Measurements from ENCODE around the gene METTL16. TPM values are rescaled to one million over a fixed set of nuclear protein-coding genes. Genes with fewer than 3 reads are reported as not detected.
"Not testable (repeated sequence)": the region's sequence is repeated elsewhere in the genome, so short reads cannot be mapped to it uniquely, and the experiment has no call there.

Gene METTL16
- total RNA-seq, 1 donor from 2014 or later = 7.3 TPM

GRCh38 chr17:2452216-2452750 lies 59.4 kb downstream of the METTL16 start:
- no peak for DNase-seq (ENCODE audit: low read depth in 2 of 2)

GRCh38 chr17:2450016-2450650 lies 61.6 kb downstream of the METTL16 start:
- peak; percentile 51 to 80 for DNase-seq (ENCODE audit: low read depth in 2 of 2)

GRCh38 chr17:2449486-2449885 lies 62.2 kb downstream of the METTL16 start:
- no peak for DNase-seq (ENCODE audit: low read depth in 2 of 2)

- not testable (repeated sequence) for DNase-seq (ENCODE audit: low read depth in 2 of 2)
Measured at GRCh38 chr17:2447479-2447878, 64.2 kb downstream of the METTL16 start.

- DNase-seq (ENCODE audit: low read depth in 2 of 2) = no peak
Measured at GRCh38 chr17:2445638-2446037, 66.0 kb downstream of the METTL16 start.

- no peak for DNase-seq (ENCODE audit: low read depth in 2 of 2)
Measured at GRCh38 chr17:2444382-2444781, 67.3 kb downstream of the METTL16 start.

GRCh38 chr17:2442166-2442565 lies 69.5 kb downstream of the METTL16 start:
- no peak for DNase-seq (ENCODE audit: low read depth in 2 of 2)

- no peak for DNase-seq (ENCODE audit: low read depth in 2 of 2)
Measured at GRCh38 chr17:2440930-2441329, 70.8 kb downstream of the METTL16 start.

GRCh38 chr17:2439997-2440396 lies 71.7 kb downstream of the METTL16 start:
- DNase-seq (ENCODE audit: low read depth in 2 of 2) = not testable (repeated sequence)

GRCh38 chr17:2438823-2439222 lies 72.9 kb downstream of the METTL16 start:
- DNase-seq (ENCODE audit: low read depth in 2 of 2) = peak in 1 of 2 donors; percentile 47

GRCh38 chr17:2436316-2436905 lies 75.3 kb downstream of the METTL16 start:
- DNase-seq (ENCODE audit: low read depth in 2 of 2) = no peak

GRCh38 chr17:2435862-2436261 lies 75.8 kb downstream of the METTL16 start:
- DNase-seq (ENCODE audit: low read depth in 2 of 2) = no peak

GRCh38 chr17:2435181-2435741 lies 76.4 kb downstream of the METTL16 start:
- DNase-seq (ENCODE audit: low read depth in 2 of 2) = no peak

- peak in 1 of 2 donors; percentile 60 for DNase-seq (ENCODE audit: low read depth in 2 of 2)
Measured at GRCh38 chr17:2433696-2434095, 78.0 kb downstream of the METTL16 start.

GRCh38 chr17:2427910-2428309 lies 83.8 kb downstream of the METTL16 start:
- DNase-seq (ENCODE audit: low read depth in 2 of 2) = no peak

GRCh38 chr17:2427215-2427614 lies 84.5 kb downstream of the METTL16 start:
- DNase-seq (ENCODE audit: low read depth in 2 of 2) = no peak

- no peak for DNase-seq (ENCODE audit: low read depth in 2 of 2)
Measured at GRCh38 chr17:2423271-2423670, 88.4 kb downstream of the METTL16 start.

GRCh38 chr17:2421315-2422147 lies 90.2 kb downstream of the METTL16 start:
- DNase-seq (ENCODE audit: low read depth in 2 of 2) = peak; percentile 31 to 43

- no peak for DNase-seq (ENCODE audit: low read depth in 2 of 2)
Measured at GRCh38 chr17:2420176-2420575, 91.5 kb downstream of the METTL16 start.

- DNase-seq (ENCODE audit: low read depth in 2 of 2) = no peak
Measured at GRCh38 chr17:2419486-2419885, 92.2 kb downstream of the METTL16 start.

GRCh38 chr17:2418572-2418971 lies 93.1 kb downstream of the METTL16 start:
- DNase-seq (ENCODE audit: low read depth in 2 of 2) = peak in 1 of 2 donors; percentile 20
